ENCODE results near the gene ARF1.

- TF ChIP-seq CTCF (optimal IDR thresholded peaks at IDR 0.05 in 1 of 3, IDR thresholded peaks at IDR 0.05 in 1 of 3, conservative IDR thresholded peaks at IDR 0.05 in 1 of 3; ENCODE audit: extremely low read depth in 1 of 3, insufficient read depth in 2 of 3, low read length in 3 of 3): no peak
- TF ChIP-seq EZH2 (IDR thresholded peaks at IDR 0.05; ENCODE audit: low read length): no peak
Observed at GRCh38 chr1:228081578-228082213, 812 bp upstream of the ARF1 start.

All from keratinocyte (primary cell).